GM19043 (cell line): Measurements from ENCODE around the gene TP53.

Source experiments
- ATAC-seq: cut with Tn5 transposase; IDR thresholded peaks from one replicate; pipeline ENCODE4 v1.9.1; 2021; ENCODE audit warnings: low read depth; ENCODE audit not compliant: unreplicated experiment

The TP53 gene

DNA sequence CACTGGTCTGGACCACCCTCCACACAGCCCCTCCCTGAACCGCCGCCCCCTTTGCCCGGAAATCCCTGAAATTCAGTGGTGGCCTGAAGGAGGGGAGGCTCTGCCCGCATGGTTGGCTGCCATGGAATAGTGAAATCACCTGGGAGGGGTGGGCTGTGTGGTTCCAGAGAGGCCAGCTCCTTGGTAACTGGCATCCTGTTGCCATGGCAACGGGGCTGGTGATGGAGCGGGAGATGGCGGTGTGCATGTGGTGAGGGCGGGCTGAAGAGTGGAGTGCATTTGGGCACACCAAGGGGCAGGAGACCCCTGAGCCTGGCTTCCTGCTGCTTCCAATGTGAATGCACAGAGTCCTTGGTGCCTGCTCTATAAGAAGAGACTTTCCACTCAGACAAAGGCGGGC is 20.2 kb upstream of the TP53 start:
- no peak for ATAC-seq

DNA sequence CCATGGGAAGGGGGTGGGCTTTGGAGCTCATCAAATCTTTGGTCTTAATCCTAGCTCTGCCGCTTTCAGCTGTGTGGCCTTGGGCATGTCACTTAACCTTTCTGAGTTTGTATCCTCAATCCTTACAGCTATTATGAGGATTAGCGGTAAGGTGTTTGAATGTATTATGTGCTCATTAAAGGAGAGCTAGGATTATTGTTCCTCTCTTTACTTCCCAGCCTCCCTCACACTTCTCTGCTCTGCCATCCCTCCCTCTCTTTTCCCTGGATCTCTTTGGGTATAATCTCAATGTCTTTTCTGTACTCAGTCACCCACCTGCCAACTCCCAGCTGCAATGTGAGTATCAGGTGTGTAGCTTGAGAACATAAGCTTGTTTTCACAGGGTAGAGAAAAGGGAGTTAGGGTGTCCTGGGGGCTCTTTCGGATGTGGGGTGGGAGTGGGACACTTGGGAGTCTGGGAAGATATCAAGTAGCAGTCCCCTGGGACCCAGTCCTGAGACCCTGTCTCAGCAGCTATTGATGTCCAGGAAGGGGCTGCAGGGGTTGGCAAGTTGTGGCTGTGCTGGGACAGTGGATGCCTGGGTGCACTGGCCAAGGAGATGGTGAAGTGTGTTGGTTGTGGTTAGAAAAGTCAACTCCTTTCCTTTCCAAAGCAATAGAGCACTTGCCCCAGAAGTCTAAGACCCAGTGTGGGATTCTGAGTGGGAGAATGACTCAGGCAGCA is 19.5 kb upstream of the TP53 start:
- ATAC-seq: no peak

DNA sequence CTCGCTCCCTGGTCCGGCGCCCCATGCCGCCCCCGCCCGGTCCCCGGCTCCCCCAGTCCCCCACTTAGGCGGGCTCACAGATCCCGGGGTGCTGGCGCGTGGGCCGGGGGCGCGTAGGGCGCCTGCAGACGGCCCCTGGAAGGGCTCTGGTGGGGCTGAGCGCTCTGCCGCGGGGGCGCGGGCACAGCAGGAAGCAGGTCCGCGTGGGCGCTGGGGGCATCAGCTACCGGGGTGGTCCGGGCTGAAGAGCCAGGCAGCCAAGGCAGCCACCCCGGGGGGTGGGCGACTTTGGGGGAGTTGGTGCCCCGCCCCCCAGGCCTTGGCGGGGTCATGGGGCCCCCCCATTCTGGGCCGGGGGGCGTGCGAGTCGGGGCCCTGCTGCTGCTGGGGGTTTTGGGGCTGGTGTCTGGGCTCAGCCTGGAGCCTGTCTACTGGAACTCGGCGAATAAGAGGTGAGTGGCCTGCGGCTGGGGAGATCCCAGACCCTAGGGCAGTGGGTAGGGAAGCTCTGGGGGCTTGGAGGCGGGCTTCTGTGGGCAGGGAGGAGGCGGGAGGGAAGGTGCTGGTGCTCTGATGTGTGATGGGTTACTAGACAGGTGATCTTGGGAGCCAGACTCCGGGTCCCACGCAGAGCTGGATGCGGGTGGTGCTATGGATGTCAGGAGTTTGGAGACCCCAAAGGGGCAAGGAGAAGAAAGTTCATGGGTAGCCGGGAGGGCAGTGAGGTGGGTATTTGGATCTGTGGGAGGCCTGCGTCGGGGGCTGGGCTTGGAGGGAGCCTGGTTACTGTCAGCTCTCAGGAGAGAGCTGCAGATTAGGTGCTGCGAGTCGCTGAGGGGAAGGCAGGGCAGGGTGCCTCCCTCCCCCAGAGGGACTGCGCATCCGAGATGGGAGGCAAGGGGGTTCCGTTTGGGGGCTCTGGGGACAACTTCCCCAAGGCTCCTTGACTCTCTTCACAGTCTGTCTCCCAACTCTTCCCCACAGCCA is 18.3 kb upstream of the TP53 start:
- ATAC-seq: no peak

- no peak for ATAC-seq
These were observed 17.4 kb upstream of the TP53 start, which contains the start of gene EFNB3 for GRCh38 chr17:7704601-7705268. TSS of gene EFNB3 (plus strand) at chr17:7705202. CDS start at chr17:7705599, 397 bp downstream.

DNA sequence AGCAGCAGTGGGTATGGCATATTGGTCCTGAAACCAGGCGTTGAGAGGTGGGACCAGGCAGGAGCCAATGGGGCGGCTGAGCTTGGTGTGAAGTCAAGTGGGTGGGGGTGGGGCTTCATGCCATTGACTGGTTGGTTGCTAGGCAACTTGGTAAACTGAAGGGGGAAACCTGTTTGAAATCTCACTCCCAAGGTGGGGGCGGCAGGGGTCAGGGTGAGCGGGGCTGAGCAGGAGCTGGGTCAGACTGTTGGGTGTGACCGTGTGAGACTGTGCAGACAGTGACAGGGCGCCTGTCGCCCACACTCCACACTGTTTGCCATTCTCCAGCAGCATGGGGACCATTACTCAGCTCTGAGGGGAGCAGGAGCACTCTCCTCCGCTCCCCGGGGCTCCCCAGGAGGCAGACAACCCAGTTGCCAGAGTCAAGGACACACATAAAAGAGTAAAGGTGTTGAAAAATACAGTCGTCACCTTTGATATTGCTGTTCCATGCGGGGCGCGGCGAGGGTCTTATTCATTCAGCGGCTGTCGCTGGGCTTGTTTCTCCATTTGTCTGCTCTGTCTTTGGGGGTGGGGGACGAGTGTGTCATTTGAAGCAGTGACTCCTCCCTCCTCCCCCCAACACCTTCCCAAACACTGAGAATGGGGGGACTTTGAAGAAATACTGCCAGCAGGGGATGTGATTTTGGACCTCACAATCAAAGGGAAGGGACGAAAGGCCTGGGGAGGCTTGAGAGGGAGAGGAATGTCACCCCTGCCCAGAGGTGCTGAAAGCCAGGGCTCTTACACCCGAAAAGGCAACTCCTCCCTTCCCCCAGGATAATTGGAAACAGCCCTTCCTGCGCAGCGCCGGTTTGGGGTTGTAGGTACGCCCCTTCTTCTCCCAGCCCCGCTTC is 16.5 kb upstream of the TP53 start:
- no peak for ATAC-seq

DNA sequence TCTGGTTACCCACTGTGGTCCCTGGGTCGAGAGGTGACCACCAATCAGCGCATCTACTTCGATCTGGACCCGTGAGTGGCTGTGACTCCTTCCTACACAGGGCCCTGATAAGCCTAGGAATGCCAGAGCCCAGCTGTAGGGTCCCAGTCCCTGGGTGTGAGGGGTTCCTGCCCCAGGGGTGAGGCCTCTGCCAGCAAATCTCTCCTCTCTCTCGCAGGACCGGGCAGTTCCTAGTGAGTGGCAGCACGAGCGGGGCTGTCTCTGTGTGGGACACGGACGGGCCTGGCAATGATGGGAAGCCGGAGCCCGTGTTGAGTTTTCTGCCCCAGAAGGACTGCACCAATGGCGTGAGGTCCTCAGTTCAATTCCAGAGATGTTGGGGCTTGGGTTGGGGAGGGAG is 15.5 kb upstream of the TP53 start:
- no peak for ATAC-seq

DNA sequence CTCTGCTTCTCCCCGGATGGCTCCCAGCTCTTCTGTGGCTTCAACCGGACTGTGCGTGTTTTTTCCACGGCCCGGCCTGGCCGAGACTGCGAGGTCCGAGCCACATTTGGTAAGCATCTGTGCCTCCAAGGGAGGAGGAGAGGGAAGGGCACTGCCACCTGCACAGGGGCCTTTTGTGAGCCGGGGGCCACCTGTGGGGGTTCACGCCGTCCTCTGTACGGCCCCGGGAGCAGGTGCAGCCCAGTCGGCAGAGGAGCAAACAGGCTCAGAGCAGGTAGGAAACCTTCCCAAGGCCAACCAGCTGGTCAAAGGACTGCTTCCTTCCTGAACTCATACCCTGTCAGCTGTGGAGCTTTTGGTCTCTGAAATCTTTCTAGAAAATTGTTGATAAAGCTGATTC is 14.4 kb upstream of the TP53 start:
- ATAC-seq: no peak

DNA sequence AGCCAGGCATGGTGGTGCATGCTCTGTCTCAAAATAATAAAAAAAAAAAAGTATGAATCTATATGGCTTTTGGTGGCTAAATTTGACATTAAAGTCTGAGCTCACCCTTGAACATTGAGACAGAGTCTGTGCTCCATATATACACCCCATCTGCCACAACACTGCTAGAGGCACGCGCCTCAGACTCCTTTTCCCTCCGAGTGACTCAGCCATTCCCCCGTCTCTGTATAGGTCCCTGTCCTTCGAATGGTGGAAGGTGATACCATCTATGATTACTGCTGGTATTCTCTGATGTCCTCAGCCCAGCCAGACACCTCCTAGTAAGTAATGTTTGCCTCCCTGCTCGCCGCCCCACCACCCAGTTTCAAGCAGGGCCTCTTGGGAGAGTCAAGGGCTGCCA is 13.2 kb upstream of the TP53 start:
- no peak for ATAC-seq

- ATAC-seq: no peak
These were observed 10.7 kb upstream of the TP53 start for GRCh38 chr17:7697828-7698588.

DNA sequence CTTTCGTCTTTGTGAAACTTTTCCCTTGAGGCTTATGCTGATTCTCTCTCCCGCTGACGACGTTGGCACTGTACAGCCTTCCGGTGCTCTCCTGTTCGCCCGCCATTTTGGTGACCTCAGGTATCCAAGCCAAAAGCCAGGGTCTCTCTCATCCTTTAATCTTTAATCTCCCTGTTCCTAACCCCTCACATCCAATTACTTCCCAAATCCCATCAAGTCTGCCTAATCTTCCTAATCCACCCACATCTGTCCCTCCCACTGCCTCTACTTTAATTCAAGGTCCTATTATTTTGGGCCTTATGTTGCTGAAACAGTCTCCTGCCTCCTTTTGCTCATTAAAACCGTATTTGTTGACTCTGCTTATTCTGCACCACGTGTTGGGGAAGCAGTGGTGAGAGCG is 8.3 kb upstream of the TP53 start:
- ATAC-seq: no peak

- no peak for ATAC-seq
These were observed 1.6 kb upstream of the TP53 start for GRCh38 chr17:7688808-7689316.

DNA sequence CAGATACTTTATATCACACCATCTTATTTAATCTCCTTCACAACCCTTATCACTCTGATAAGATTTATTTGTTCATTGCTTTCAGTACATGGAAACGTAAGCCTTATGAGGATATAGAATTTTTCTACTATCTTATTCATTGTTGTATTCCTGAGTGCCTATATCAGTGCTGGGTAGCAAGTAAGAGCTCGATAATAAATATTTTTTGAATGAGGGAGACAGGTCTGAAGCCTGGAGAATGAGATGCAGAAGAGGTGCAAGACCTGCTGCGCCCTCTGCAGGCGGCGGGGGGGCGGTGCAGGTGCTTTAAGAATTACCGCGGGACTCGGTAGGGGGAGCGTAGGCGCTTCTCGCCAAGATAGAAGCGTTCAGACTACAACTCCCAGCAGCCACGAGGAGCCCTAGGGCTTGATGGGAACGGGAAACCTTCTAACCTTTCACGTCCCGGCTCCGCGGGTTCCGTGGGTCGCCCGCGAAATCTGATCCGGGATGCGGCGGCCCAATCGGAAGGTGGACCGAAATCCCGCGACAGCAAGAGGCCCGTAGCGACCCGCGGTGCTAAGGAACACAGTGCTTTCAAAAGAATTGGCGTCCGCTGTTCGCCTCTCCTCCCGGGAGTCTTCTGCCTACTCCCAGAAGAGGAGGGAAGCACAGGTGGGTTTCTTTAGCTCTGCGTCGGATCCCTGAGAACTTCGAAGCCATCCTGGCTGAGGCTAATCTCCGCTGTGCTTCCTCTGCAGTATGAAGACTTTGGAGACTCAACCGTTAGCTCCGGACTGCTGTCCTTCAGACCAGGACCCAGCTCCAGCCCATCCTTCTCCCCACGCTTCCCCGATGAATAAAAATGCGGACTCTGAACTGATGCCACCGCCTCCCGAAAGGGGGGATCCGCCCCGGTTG is 868 bp upstream of the TP53 start, which contains the start of gene WRAP53:
TSS of gene WRAP53 (plus strand) at position 570 of the 900 bp plus-strand sequence. CDS start at position 742, 172 bp downstream.
- peak; percentile 62 for ATAC-seq

GRCh38 chr17:7686222-7687071 is 843 bp downstream of the TP53 start:
- ATAC-seq: peak; percentile 28

GRCh38 chr17:7685533-7686221 is 1.6 kb downstream of the TP53 start:
- peak; percentile 54 for ATAC-seq

DNA sequence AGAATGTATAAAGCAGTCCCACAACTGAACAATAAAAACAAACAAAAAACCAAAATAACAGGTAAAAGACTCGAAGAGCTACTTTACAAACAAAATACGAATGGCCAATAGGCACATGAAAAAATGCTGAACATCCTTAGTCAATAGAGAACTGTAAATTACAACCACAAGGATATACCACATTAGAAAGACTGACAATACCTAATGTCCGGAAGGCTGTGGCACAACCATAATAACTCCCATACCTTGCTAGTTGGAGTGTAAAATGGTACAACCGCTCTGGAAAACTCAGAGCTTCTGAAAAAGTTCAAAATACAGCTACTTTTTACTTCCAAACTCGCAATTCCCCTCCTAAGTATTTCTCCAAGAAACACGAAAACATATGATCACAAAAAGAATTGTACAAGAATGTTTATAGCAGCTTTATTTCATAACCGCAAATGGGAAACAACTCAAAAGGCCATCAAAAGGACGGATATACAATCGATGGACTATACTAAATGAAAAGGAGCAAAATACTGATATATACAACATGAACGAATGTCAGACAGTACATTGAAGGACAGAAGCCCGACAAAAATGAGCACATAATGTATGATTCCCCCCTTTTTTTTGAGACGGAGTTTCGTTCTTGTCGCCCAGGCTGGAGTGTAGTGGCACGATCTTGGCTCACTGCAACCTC is 2.3 kb downstream of the TP53 start:
- no peak for ATAC-seq
